Fibroblast of the conjunctiva (primary cell): ENCODE results near the gene CCDC136.

Source experiments
- DNase-seq: peaks from one replicate; pipeline ENCODE4 v3.0.0-alpha.2; 2010; ENCODE audit warnings: low read depth

The CCDC136 gene

DNA sequence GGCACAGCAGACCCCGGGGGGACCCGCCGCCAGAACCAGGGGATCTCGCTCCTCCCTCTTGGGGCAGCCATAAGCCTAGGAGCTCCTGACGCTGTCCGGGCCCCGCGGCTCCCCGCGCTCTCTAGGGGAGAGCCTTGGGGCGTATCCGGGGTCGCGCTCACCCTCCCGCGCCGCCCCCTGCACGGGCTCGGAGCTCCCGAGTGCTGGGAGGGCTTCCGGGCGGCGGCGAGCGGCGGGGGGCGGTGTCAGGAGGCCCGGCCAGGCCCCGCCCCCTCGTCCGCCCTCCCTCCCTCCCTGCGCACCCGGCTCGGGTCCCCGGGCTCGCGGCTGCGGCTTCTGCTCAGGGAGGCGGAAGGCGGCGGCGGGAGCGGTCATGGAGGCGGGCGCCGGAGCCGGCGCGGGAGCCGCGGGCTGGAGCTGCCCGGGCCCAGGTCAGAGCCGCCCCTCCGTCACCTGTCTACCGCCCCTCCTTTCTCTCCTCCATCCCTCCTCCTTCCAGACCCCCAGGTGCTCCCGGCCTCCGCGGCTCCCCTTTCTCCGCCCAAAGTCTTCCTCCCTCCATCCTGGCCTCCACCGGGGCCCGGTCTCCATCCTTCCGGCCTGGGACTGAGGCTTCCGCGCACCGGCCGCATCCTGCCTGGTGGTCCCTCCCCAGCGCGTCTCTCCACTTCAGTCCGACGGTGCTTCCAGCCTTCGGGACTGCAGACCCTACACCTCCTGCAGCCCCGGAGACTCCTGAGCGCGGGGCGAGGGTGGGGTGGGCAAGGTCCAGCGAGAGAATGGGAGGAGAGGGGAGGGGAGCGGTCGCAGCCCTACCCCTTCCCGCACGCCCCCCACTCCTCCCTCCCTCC lies at the start of gene CCDC136:
TSS of gene CCDC136 (plus strand) at position 848 of the 851 bp plus-strand sequence. CDS start 444 bp downstream, outside the sequence.
- DNase-seq, result peak; percentile 31

DNA sequence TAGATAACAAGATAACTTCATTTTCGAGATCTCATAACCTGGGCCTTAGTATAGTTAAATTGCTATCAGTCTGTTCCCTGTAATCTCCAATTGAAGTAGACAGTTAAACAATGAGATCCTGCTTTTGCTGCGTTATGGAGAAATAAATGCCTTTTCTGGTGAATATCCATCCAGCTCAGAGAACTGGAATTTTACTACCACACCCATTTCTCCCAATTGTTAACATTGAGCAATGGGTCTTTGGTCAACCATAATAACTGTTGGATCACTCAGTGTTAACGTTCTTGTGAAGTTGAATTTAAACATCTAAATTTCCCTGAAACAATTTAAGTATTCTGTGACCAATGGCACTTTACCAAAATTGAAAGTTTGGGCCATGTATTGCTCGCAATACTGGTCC lies 49.6 kb upstream of the CCDC136 start:
- peak; percentile 52 for DNase-seq

DNA sequence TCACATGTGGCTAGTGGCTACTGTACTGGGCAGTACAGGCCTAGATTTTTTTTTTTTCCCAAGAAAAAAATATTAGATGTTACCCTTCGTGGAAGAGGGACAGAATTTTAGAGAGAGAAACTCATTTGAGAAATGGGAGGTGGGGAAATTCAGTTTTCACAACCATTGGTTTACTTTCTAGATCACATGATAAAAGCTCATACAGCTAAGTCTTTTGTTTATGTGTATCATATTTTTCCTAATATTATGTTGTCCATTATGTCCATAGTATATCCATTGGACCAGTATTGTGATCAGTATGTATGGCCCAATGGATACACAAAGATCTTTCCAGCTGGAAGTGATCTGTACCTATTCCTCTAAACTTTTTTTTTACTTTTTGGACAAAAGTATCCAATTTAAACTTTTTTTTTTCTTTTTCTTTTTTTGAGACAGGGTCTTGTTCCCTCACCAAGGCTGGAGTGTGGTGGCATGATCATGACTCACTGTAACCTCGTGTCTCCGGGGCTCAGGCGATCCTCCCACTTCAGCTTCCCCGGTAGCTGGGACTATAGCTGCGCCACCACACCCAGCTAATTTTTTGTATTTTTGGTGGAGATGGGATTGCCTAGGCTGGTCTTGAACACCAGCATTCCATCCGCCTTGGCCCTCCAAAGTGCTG lies 48.5 kb upstream of the CCDC136 start:
- no peak for DNase-seq

DNA sequence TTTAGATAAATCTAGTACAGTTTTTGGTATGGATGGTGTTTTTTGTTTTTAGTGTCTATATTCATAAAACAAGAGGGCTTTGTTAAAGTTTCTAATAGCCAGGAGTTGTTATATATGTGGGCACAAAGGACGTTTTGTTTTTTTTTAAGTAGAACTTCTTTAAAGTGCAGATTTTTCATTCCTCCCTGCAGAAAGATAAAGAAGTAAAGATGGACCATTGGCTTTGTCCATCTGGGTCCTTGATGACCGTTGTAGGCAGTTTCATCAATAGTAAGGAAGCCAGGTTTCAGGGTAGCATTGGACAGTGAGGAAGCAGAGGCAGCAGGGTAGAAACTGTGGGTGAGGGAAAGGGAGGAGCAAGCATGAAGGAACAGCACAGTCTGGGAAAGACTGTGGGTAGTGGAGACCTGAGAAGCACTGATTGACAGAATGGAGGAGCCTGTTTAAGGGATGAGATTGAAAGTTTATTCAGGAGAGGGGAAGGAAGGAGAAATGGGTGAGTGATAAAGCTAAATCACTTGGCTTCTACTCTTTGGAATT lies 47.3 kb upstream of the CCDC136 start:
- DNase-seq, result no peak

DNA sequence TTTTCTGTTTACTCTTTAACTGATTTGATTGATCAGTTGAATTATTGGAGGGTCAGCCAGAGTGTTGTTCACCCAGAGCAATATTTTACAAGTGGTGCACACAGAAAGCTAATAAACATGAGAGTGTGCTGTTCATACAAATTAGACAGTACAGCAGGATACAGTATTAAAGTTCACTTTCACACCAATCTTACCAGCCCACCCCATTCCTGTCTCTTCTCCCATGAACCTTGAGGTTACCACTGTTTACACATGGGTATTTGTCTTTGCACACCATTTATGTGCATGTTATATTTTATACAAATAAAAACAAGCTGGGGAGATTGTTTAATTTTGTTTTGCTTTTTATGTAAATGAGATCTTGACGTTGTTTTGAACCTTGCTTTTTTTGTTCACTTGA lies 46.1 kb upstream of the CCDC136 start:
- no peak for DNase-seq

DNA sequence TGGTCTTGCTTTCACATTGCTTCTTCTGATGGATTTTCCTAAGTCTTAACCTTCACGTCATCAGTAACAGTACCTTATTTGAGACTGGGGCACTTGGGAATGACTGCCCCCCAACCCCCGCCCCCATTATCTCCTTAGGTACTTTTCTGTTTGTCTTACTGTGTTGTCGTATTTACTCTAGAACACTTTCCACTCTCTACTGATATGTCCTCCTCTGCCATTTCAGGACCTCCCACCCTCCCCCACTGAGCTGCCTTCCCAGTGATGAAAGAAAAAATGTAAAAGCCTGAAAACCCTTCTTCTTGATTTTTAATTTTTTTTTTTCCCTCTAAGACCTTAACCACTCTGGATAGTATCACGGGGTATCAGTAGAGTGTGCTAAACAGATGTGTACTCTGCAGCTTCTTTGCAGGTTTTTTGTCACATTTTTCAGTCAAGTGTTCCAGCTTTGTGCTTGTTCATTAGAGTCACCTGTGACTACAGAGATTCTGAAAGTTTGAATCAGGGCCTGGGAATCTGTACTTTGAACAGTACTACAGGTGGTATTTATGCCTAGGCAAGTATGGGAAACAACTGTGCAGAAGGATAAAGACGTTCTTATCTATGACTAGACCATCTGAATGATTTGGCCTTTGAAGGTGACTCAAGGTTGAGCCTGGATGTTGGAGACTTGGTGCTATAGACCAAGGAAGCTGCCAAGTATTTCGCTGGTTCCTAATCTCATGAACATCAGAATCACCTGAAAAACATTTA lies 44.3 kb upstream of the CCDC136 start:
- no peak for DNase-seq

DNA sequence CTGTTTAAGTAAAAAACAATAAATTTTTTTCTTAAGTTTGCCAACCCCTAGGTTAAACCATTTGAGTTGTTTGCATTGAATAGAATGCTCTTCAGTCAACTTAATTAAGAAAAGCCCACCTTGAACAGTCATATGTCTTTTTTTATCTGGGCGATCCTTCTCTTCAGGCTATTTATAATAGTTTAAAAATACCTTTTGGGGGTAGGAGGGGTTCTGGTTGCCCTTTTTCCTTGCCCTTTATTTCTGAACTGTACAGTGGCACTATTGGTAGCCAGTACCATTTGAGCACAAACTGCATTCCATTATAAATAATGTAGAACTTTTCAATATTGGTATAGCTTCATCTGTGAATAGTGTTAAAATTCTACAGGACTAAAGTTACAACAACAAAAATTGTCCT lies 39.5 kb upstream of the CCDC136 start:
- DNase-seq, result no peak

DNA sequence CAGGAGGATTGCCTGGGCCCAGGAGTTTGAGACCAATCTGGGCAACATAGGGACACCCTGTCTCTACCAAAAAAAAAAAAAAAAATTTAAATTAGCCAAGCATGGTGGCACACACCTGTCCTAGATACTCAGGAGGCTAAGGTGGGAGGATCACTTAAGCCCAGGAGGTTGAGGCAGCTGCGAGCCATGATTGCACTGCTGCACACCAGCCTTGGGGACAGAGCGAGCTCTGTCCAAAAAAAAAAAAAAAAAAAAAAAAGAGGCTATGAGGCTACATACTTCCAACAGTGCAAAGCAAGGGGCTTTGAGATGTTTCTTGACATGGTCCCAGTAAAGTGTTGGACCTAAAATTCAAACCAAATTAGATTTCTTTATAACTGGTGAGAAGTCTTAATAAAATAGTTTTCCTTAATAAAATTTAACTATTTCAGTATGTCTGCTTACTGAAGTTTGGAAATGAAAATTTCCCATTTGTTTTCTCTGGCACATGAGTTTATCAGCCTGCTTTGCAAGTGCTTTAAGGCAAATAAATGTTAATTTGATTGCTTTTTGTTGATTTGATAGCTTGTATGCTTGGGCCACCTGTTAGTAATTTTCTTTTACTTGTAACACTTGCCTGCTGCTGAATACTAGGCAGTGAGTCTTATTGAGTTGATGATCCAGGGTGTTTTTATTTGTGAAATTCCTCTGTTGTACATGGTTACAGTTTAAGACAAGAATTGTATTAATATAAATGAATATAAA lies 36.5 kb upstream of the CCDC136 start:
- no peak for DNase-seq

DNA sequence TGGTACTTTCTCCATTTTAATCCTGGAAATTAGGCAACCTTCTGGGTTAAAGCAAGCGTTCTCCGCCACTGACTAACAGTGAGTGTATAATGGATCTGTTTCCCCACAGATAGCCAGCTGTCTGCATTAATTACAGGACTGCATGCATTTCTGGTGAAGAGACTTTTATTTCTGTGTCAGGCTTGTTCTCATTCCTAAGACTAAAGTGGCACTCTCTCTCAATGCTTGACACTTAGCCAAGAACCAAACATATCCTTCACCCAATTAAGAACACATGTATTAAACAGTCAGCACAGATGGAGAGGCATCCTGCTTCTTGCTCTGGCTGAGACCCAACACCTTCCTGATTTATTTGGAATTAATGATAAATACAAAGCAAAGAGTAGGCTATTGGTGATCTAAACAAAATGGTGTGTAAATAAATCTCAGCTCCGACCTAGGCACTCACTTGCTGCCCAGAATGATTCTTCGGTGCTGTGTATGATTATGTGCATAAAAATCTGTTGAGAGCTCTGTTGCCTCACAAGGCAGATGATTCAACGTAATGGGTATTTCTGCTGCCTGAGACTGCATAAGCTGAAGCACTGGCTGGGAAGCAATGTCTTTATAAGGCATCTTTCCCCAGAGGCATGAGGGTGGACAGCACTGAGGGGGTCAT lies 35.8 kb upstream of the CCDC136 start:
- DNase-seq, result peak; percentile 90

DNA sequence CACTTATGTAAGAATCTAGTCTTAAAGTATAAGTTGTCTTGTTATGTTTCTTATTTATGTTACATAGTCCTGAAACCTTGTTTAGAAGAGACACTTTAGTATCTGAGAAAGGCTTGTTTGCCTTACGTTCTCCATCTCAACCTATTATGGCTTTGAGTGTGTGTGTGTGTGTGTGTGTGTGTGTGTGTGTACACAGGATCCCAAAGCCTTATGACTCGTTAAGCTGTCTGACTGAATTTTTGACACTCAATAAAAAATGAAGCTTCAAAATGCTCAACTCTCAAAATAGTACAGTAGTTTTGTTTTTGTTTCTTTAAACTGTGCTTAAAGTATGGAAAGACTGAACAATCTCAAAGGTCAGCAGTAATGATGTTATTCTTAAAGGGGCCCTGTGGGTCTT lies 34.6 kb upstream of the CCDC136 start:
- DNase-seq, result no peak

DNA sequence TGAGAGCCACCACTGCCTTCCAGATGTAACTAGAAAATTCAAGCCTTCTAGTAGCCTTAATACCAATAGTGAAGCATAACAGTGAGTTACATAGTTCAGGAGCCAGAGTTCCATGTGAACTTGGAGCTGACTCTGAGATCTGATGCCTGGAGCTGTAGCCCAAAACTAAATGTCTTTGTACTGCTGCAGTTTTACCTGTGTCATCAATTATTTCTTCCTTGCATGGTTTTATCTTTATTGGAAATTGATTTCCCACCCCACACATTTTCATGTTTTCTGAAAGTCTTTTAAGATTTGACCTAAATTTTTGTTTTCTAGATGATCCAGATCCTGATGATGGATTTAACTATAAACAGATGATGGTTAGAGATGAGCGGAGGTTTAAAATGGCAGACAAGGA lies 33.2 kb upstream of the CCDC136 start:
- DNase-seq, result no peak

DNA sequence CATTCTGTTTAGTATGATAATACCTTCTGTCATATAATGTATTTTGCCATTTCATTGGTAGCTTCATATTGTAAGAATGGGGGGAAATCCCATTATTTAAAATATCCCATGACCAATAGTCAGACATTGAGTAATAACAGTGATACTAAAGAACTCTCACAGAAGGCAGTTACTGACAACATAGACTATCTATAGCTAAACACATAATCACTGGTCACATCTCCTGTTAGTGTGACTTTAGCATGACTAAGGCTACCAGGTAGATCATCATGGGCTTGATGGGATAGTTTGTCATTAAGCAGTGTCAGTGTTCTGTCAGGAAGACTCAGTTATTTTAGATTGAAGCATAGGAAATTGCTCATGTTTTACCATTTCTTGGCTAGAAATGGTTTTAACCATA lies 32.5 kb upstream of the CCDC136 start:
- DNase-seq, result no peak

DNA sequence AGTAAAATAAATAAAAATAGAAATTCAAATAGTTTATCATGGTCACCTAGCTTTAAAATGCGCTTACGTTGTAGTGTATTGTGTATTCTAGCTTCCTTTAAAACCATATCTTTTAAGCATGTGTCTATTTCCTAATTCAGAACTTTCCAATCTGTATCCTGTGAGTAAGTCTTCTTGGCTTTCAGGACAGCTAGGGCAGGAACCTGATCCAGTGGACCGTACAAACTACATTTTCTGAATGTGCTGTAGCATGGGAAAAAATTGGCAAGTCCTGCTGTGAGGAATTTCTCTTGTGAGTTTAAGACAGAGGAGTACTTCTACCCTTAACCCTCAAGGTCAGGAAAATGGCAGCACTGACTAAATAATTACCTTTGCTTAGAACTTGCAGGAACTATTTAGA lies 28.2 kb upstream of the CCDC136 start:
- no peak for DNase-seq

DNA sequence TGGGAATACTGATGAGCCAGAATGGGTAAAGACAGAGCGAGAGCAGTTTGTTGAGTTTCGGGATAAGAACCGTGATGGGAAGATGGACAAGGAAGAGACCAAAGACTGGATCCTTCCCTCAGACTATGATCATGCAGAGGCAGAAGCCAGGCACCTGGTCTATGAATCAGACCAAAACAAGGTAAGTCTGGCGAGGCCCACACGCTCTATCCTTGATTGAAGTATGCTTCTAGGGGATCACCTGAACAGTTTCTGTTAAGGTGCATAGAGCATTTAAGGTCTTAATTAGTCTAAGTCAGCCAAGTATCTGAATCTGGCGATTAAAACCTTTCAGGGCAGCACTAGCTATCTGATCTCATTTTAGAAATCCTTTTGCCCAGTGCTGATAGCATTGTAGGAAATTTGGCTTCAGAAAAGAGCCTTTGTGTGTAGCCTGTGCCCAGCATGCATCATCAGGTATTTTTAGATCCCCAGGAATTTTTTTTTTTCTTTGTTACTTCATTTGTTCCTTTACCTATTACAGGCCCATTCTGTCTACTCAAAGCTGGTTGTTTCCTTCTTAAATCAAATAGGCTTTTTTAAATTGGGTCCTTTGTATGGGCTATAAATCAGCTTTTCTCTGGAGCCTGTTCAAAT lies 24.2 kb upstream of the CCDC136 start:
- no peak for DNase-seq

DNA sequence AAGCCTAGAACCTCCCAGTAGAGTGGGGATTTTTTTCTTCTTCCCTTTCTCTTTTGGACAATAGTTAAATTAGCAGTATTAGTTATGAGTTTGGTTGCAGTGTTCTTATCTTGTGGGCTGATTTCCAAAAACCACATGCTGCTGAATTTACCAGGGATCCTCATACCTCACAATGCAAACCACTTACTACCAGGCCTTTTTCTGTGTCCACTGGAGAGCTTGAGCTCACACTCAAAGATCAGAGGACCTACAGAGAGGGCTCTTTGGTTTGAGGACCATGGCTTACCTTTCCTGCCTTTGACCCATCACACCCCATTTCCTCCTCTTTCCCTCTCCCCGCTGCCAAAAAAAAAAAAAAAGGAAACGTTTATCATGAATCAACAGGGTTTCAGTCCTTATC lies 21.5 kb upstream of the CCDC136 start:
- no peak for DNase-seq

DNA sequence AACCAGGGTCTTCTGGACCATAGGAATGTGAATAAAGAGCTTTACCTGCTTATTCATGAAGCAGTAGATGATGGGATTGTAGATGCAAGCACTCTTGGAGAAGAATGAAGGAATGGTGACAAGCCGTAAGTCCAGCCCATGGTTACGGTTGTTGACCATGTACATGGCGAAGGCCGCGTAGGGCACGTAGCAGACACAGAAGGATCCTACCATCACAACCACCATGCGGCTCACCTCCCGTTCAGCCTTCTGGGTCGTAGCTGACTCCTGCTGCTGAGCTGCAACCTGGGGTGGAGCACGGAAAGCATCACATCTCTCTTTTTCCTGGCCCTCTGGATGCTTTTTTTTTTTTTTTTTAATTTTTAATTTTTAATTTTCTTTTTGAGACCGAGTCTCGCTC lies 18.2 kb upstream of the CCDC136 start:
- no peak for DNase-seq

DNA sequence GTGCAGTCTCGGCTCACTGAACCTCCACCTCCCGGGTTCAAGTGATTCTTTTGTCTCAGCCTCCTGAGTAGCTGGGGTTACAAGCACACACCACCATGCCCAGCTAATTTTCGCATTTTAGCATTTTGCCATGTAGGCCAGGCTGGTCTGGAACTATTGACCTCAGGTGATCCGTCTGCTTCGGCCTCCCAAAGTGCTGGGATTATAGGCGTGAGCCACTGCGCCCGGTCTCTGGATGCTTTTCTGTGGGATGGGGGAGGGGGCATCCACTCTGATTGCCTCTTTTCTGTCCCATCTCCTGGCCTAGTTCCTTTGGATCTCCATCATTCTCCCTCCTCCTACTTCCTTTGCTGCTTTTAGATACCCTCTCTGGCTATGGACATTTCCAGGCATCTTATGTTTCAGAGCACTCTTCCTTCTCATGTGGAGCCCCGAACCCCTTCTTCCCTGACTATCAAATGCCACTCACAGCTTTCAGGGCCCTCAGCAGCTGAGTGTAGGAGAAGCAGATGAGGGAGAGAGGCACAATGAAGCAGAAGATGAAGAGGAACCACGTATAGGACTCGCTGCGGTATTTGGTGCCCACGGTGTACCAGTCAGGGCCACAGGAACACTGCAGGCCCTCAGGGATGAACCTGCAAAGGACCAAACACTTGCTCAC lies 17.6 kb upstream of the CCDC136 start:
- no peak for DNase-seq

DNA sequence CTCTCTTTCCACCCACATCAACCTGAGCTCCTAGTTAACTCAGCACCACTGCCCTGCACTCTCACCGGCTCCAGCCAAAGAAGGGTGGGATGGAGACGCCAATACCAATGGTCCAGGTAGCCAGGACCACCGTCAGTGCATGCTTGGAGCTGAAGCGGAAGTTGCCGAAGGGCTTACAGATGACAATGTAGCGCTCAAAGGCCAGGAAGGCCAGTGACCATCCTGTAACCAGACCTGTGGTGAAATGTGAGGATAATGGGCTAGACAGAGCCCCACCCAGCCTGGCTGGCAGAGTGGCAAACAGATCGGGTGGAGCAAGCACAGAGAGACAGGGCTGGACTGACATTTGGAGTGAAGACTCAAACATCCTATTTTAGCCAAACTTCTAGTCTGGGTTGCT lies 16.8 kb upstream of the CCDC136 start:
- no peak for DNase-seq

DNA sequence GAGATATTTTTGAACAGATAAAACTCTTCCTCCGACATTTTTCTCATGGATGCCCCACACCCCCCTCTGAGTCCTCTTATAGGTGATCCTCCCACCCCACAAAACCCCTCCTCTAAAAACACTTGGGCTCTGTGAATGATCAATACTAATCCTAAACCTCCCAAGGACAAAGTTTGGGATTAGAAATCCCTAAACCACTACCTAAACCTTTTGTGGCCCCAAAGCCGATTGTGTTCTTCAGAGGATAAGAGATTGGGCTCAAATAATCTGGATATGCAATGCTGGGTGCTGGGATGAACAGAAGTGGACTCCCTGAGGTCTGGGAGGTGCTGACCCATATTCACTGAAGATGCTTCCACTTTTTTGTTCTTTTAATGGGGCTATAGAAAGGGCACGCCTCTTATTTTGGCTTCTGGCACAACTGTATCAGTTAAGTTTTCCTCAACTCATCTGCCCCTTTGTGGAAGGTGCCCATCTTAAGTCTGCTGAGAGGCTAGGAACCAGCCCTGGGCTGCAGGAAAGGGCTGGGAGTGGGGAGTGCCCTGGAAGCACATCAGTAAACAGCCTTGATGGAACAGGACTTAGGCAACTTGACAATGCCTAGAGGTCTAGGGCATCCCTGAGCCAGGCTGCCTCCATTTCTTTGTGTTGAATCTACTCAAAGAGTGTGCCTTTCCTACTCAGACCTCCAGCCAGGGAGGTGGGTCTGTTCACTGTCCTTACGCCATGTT lies 15.9 kb upstream of the CCDC136 start, which contains the start of gene OPN1SW:
TSS of gene OPN1SW (minus strand) at position 51 of the 731 bp plus-strand sequence. CDS start at position 38, 13 bp downstream.
- DNase-seq, result no peak
